ENCODE data around the gene ACCS.

DNA sequence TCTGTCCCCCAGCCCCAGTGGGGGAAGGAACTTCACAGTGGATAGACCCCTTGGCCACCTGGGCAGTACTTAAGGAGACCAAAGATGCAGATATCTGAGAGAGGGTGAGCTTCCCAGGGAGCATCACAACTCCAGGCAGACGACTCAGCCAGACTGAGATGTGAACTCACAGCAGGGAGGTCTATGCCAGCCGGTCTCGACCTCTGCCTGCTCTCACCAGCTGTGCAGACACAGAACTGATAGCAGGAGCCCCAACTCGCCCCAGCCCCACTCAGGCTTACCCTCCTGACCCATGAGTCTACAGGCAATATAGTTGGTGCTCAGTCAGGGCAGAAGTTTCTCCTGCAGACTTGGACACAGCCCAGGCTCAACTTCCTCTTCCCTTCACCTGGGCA lies 47.9 kb upstream of the ACCS start:
- TF ChIP-seq, protein P1, sequence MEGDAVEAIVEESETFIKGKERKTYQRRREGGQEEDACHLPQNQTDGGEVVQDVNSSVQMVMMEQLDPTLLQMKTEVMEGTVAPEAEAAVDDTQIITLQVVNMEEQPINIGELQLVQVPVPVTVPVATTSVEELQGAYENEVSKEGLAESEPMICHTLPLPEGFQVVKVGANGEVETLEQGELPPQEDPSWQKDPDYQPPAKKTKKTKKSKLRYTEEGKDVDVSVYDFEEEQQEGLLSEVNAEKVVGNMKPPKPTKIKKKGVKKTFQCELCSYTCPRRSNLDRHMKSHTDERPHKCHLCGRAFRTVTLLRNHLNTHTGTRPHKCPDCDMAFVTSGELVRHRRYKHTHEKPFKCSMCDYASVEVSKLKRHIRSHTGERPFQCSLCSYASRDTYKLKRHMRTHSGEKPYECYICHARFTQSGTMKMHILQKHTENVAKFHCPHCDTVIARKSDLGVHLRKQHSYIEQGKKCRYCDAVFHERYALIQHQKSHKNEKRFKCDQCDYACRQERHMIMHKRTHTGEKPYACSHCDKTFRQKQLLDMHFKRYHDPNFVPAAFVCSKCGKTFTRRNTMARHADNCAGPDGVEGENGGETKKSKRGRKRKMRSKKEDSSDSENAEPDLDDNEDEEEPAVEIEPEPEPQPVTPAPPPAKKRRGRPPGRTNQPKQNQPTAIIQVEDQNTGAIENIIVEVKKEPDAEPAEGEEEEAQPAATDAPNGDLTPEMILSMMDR (IDR thresholded peaks at IDR 0.05; ENCODE audit: poor library complexity, severe bottlenecking): no peak
- TF ChIP-seq, protein P2, sequence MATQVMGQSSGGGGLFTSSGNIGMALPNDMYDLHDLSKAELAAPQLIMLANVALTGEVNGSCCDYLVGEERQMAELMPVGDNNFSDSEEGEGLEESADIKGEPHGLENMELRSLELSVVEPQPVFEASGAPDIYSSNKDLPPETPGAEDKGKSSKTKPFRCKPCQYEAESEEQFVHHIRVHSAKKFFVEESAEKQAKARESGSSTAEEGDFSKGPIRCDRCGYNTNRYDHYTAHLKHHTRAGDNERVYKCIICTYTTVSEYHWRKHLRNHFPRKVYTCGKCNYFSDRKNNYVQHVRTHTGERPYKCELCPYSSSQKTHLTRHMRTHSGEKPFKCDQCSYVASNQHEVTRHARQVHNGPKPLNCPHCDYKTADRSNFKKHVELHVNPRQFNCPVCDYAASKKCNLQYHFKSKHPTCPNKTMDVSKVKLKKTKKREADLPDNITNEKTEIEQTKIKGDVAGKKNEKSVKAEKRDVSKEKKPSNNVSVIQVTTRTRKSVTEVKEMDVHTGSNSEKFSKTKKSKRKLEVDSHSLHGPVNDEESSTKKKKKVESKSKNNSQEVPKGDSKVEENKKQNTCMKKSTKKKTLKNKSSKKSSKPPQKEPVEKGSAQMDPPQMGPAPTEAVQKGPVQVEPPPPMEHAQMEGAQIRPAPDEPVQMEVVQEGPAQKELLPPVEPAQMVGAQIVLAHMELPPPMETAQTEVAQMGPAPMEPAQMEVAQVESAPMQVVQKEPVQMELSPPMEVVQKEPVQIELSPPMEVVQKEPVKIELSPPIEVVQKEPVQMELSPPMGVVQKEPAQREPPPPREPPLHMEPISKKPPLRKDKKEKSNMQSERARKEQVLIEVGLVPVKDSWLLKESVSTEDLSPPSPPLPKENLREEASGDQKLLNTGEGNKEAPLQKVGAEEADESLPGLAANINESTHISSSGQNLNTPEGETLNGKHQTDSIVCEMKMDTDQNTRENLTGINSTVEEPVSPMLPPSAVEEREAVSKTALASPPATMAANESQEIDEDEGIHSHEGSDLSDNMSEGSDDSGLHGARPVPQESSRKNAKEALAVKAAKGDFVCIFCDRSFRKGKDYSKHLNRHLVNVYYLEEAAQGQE (IDR thresholded peaks at IDR 0.05; ENCODE audit: borderline replicate concordance): no peak
- TF ChIP-seq EZH2 (IDR thresholded peaks at IDR 0.05; ENCODE audit: borderline replicate concordance, insufficient read depth, low read length, poor library complexity, severe bottlenecking): no peak
- TF ChIP-seq EP300 (conservative IDR thresholded peaks at IDR 0.05; ENCODE audit: poor library complexity, severe bottlenecking): no peak
- TF ChIP-seq POLR2AphosphoS5 (IDR thresholded peaks at IDR 0.05): no peak
- TF ChIP-seq TAF1 (IDR thresholded peaks at IDR 0.05; ENCODE audit: low read depth): no peak

Data from neural cell (in vitro differentiated cells).